Breast epithelium (tissue), 4 donors: ENCODE measurements around the gene NAGPA. TPM values are rescaled to one million over a fixed set of nuclear protein-coding genes. Genes with fewer than 3 reads are reported as not detected.

Source experiments
- DNase-seq, 2 donors: peaks; one replicate each; pipeline ENCODE4 v3.0.0-alpha.2; 2019; ENCODE audit warnings: low spot score in 2 of 2
- H3K27ac ChIP-seq, 2 donors: fragments of 200-600 bp; sonication (generic) in 1 of 2; one replicate each; pipeline ENCODE4 v1.5.1; 2016 to 2019; ENCODE audit warnings: mild to moderate bottlenecking in 1 of 2
- H3K27me3 ChIP-seq, 2 donors: fragments of 200-600 bp; sonication (generic) in 1 of 2; one replicate each; pipeline versions ENCODE4 v1.5.1 to v1.6.0; 2017 to 2019; ENCODE audit warnings: control low read depth in 1 of 2, mild to moderate bottlenecking in 1 of 2
- H3K36me3 ChIP-seq: fragments of 200-600 bp; one replicate; pipeline ENCODE4 v1.5.1; 2019
- H3K4me1 ChIP-seq, 2 donors: fragments of 200-600 bp; sonication (generic); one replicate each; pipeline ENCODE4 v1.5.1; 2016 to 2019; ENCODE audit warnings: control low read depth in 1 of 2
- H3K4me3 ChIP-seq, 3 donors: fragments of 200-600 bp; sonication (generic); 1 replicate in 2 of 3; 2 replicates in 1 of 3; pipeline ENCODE4 v1.5.1; 2016 to 2019; ENCODE audit warnings: mild to moderate bottlenecking in 3 of 3, moderate library complexity in 2 of 3
- H3K9me3 ChIP-seq, 2 donors: fragments of 200-600 bp; sonication (generic) in 1 of 2; one replicate each; pipeline ENCODE4 v1.5.1; 2016 to 2019; ENCODE audit warnings: control low read depth in 1 of 2
- CTCF ChIP-seq, 3 donors: fragments of 450-650 bp; IDR thresholded peaks; one replicate each; pipeline ENCODE4 v1.5.1; 2016 to 2017; ENCODE audit warnings: antibody characterized with exemption in 3 of 3, mild to moderate bottlenecking in 3 of 3, moderate library complexity in 3 of 3
- POLR2A ChIP-seq: fragments of 450-650 bp; IDR thresholded peaks from one replicate; pipeline ENCODE4 v1.6.1; 2016; ENCODE audit warnings: antibody characterized with exemption, mild to moderate bottlenecking, moderate library complexity
- POLR2AphosphoS5 ChIP-seq, 3 donors: sonication (generic); formaldehyde crosslinking; IDR thresholded peaks; one replicate each; pipeline ENCODE4 v1.6.1; 2017; ENCODE audit warnings: antibody characterized with exemption in 3 of 3
- intact Hi-C: fragments of 100-400 bp; cut with DNase I; formaldehyde crosslinking; loops from one replicate; pipeline ENCODE4 v1.15.1; 2023; ENCODE audit warnings: low total_unique reads
- total RNA-seq, 3 donors: library from RNA; depleted of rRNA; stranded (reverse); fragments of >200 nt; gene quantifications; one replicate each; pipeline ENCODE4 v1.1.0, GENCODE V29; 2016

The NAGPA gene
- total RNA-seq, 3 donors from 2014 or later = 18.4 to 26.2 (median 21.8) TPM

- no peaks in the 10 kb centered on the region for H3K4me1 ChIP-seq
- no peak for TF ChIP-seq POLR2A
- no peak for TF ChIP-seq CTCF (IDR thresholded peaks at IDR 0.05)
- no peak for TF ChIP-seq POLR2AphosphoS5 (IDR thresholded peaks at IDR 0.05)
- peak overlapping the region in 1 of 2 donors; percentile 7 for H3K27ac ChIP-seq
- intact Hi-C loops = no loop called here
- H3K36me3 ChIP-seq = no peaks in the 10 kb centered on the region
- H3K9me3 ChIP-seq = no peaks in the 10 kb centered on the region
- no peaks in the 10 kb centered on the region for H3K27me3 ChIP-seq
- no peak for DNase-seq
- no peak overlapping the region for H3K4me3 ChIP-seq
Observed at GRCh38 chr16:5019775-5020174, 14.0 kb downstream of the NAGPA start.

GRCh38 chr16:5018793-5019192 is 14.9 kb downstream of the NAGPA start:
- H3K27me3 ChIP-seq = no peaks in the 10 kb centered on the region
- H3K4me3 ChIP-seq = no peak overlapping the region
- no peaks in the 10 kb centered on the region for H3K9me3 ChIP-seq
- no peaks in the 10 kb centered on the region for H3K4me1 ChIP-seq
- TF ChIP-seq POLR2A = no peak
- TF ChIP-seq POLR2AphosphoS5 (IDR thresholded peaks at IDR 0.05) = no peak
- TF ChIP-seq CTCF (IDR thresholded peaks at IDR 0.05) = no peak
- no peak overlapping the region for H3K27ac ChIP-seq
- intact Hi-C loops = no loop called here
- DNase-seq = no peak
- H3K36me3 ChIP-seq = no peaks in the 10 kb centered on the region

- Histone ChIP-seq H3K36me3 (no peaks in the 10 kb centered on the region), H3K9me3 (no peaks in the 10 kb centered on the region), H3K4me3 (no peak overlapping the region), H3K4me1 (no peaks in the 10 kb centered on the region), H3K27me3 (no peaks in the 10 kb centered on the region), H3K27ac (no peak overlapping the region)
- no peak for TF ChIP-seq POLR2AphosphoS5 (IDR thresholded peaks at IDR 0.05)
- no peak for DNase-seq
- intact Hi-C loops = no loop called here
Observed at GRCh38 chr16:5017678-5017969, 16.1 kb downstream of the NAGPA start.

GRCh38 chr16:5016967-5017677 is 16.6 kb downstream of the NAGPA start:
- Histone ChIP-seq H3K36me3 (no peaks in the 10 kb centered on the region), H3K27me3 (no peaks in the 10 kb centered on the region), H3K27ac (no peak overlapping the region), H3K9me3 (no peaks in the 10 kb centered on the region), H3K4me3 (no peak overlapping the region), H3K4me1 (no peaks in the 10 kb centered on the region)
- no peak for DNase-seq
- no peak for TF ChIP-seq POLR2A
- no peak for TF ChIP-seq CTCF (IDR thresholded peaks at IDR 0.05)
- TF ChIP-seq POLR2AphosphoS5 (IDR thresholded peaks at IDR 0.05) = no peak
- intact Hi-C loops = no loop called here

- H3K36me3 ChIP-seq = no peaks in the 10 kb centered on the region
- no peaks in the 10 kb centered on the region for H3K27me3 ChIP-seq
- no peak overlapping the region for H3K4me3 ChIP-seq
- H3K9me3 ChIP-seq = no peaks in the 10 kb centered on the region
- DNase-seq = no peak
- no peak overlapping the region for H3K27ac ChIP-seq
- no peaks in the 10 kb centered on the region for H3K4me1 ChIP-seq
- intact Hi-C loops = no loop called here
- TF ChIP-seq POLR2AphosphoS5 (IDR thresholded peaks at IDR 0.05) (no peak), CTCF (IDR thresholded peaks at IDR 0.05) (no peak), POLR2A (no peak)
Observed at GRCh38 chr16:5015887-5016286, 17.8 kb downstream of the NAGPA start.

- DNase-seq = no peak
- H3K27ac ChIP-seq = no peak overlapping the region
- H3K36me3 ChIP-seq = no peaks in the 10 kb centered on the region
- no peaks in the 10 kb centered on the region for H3K9me3 ChIP-seq
- intact Hi-C loops = no loop called here
- H3K4me3 ChIP-seq = no peak overlapping the region
- no peaks in the 10 kb centered on the region for H3K4me1 ChIP-seq
- no peaks in the 10 kb centered on the region for H3K27me3 ChIP-seq
- no peak for TF ChIP-seq POLR2A
- TF ChIP-seq CTCF (IDR thresholded peaks at IDR 0.05) = no peak
- TF ChIP-seq POLR2AphosphoS5 (IDR thresholded peaks at IDR 0.05) = no peak
Observed at GRCh38 chr16:5015351-5015750, 18.4 kb downstream of the NAGPA start.
